ENCODE measurements around the gene P2RY8. TPM values are rescaled to one million over a fixed set of nuclear protein-coding genes. Genes with fewer than 3 reads are reported as not detected.
"Not testable (repeated sequence)": the region's sequence is repeated elsewhere in the genome, so short reads cannot be mapped to it uniquely, and the experiment has no call there.

The P2RY8 gene
- total RNA-seq, 4 donors from 2014 or later: 0.81 to 2.7 (median 1.8) TPM

- ATAC-seq: no peak
- Histone ChIP-seq H3K4me3 (no peak overlapping the region), H3K9me3 (peaks cover 0 to 31% (median 0%) of the 10 kb centered on the region in 3 donors), H3K36me3 (no peaks in the 10 kb centered on the region), H3K27me3 (no peaks in the 10 kb centered on the region), H3K4me1 (no peaks in the 10 kb centered on the region), H3K27ac (no peak overlapping the region)
- TF ChIP-seq, protein P1, sequence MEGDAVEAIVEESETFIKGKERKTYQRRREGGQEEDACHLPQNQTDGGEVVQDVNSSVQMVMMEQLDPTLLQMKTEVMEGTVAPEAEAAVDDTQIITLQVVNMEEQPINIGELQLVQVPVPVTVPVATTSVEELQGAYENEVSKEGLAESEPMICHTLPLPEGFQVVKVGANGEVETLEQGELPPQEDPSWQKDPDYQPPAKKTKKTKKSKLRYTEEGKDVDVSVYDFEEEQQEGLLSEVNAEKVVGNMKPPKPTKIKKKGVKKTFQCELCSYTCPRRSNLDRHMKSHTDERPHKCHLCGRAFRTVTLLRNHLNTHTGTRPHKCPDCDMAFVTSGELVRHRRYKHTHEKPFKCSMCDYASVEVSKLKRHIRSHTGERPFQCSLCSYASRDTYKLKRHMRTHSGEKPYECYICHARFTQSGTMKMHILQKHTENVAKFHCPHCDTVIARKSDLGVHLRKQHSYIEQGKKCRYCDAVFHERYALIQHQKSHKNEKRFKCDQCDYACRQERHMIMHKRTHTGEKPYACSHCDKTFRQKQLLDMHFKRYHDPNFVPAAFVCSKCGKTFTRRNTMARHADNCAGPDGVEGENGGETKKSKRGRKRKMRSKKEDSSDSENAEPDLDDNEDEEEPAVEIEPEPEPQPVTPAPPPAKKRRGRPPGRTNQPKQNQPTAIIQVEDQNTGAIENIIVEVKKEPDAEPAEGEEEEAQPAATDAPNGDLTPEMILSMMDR (IDR thresholded peaks at IDR 0.05): no peak
- WGBS, 2 donors (ENCODE audit: low coverage in 1 of 2): 76 to 83% methylated on average over 3 of the region's 3 CpGs
These were observed 15.1 kb upstream of the P2RY8 start for GRCh38 chrX:1551959-1552546.

- WGBS, 2 donors (ENCODE audit: low coverage in 1 of 2): 57 to 65% methylated on average over 4 to 7 of the region's 18 CpGs
- H3K4me1 ChIP-seq: no peaks in the 10 kb centered on the region
- TF ChIP-seq, protein P1 (IDR thresholded peaks at IDR 0.05): no peak
- no peak for TF ChIP-seq EP300 (IDR thresholded peaks at IDR 0.05)
- TF ChIP-seq POLR2A (IDR thresholded peaks at IDR 0.05): no peak
- no peak for TF ChIP-seq POLR2AphosphoS5 (IDR thresholded peaks at IDR 0.05)
- no peak overlapping the region for H3K4me3 ChIP-seq
- peak overlapping the region in 2 of 4 donors; percentile 9 to 28 for H3K27ac ChIP-seq
- no peak for ATAC-seq
- no peaks in the 10 kb centered on the region for H3K27me3 ChIP-seq
- H3K9me3 ChIP-seq: peaks cover 0 to 8% (median 0%) of the 10 kb centered on the region in 3 donors
- no peaks in the 10 kb centered on the region for H3K36me3 ChIP-seq
These were observed 9.8 kb upstream of the P2RY8 start for GRCh38 chrX:1546691-1547251.

DNA sequence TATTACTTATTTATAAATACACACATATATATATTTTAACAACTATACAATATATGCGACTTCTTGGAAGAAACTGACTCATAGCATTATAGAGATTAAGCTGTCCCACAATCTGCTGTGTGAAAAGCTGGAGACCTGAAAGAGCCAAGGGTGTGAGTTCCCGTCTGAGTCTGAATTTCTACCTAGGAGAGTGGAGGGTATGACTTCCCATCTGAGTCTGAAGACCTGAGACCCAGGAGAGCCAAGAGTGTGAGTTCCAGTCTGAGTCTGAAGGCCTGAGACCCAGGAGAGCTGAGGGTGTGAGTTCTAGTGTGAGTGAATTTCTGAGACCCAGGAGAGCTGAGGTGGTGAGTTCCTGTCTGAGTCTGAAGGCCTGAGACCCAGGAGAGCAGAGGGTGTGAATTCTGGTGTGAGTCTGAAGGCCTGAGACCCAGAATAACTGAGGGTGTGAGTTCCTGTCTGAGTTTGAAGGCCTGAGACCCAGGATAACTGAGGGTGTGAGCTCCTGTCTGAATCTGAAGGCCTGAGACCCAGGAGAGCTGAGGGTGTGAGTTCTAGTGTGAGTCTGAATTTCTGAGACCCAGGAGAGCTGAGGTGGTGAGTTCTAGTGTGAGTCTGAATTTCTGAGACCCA is 8.9 kb upstream of the P2RY8 start:
- Histone ChIP-seq H3K36me3 (no peaks in the 10 kb centered on the region), H3K4me1 (no peaks in the 10 kb centered on the region), H3K27ac (no peak overlapping the region), H3K9me3 (peaks cover 0 to 8% (median 0%) of the 10 kb centered on the region in 3 donors), H3K4me3 (no peak overlapping the region), H3K27me3 (no peaks in the 10 kb centered on the region)
- TF ChIP-seq, protein P1 (IDR thresholded peaks at IDR 0.05): no peak
- TF ChIP-seq POLR2A (IDR thresholded peaks at IDR 0.05) (no peak), POLR2AphosphoS5 (IDR thresholded peaks at IDR 0.05) (no peak), EP300 (IDR thresholded peaks at IDR 0.05) (no peak)
- no peak for ATAC-seq
- WGBS, 2 donors (ENCODE audit: low coverage in 1 of 2): 77 to 86% methylated on average over 2 of the region's 2 CpGs

- no peak for ATAC-seq
- Histone ChIP-seq H3K27me3 (no peaks in the 10 kb centered on the region), H3K4me1 (no peaks in the 10 kb centered on the region), H3K4me3 (no peak overlapping the region), H3K9me3 (peaks cover 0 to 8% (median 0%) of the 10 kb centered on the region in 3 donors), H3K27ac (no peak overlapping the region), H3K36me3 (no peaks in the 10 kb centered on the region)
- TF ChIP-seq, protein P1 (IDR thresholded peaks at IDR 0.05): no peak
- no peak for TF ChIP-seq POLR2A (IDR thresholded peaks at IDR 0.05)
- no peak for TF ChIP-seq POLR2AphosphoS5 (IDR thresholded peaks at IDR 0.05)
- no peak for TF ChIP-seq EP300 (IDR thresholded peaks at IDR 0.05)
- 77 to 92% methylated on average over 8 to 10 of the region's 22 CpGs for WGBS, 2 donors (ENCODE audit: low coverage in 1 of 2)
These were observed 6.2 kb upstream of the P2RY8 start for GRCh38 chrX:1542994-1543725.

GRCh38 chrX:1539146-1539545 is 2.2 kb upstream of the P2RY8 start:
- not testable (repeated sequence) for H3K9me3 ChIP-seq, H3K27ac ChIP-seq, ATAC-seq, H3K4me3 ChIP-seq, H3K4me1 ChIP-seq, H3K36me3 ChIP-seq
- WGBS, 2 donors (ENCODE audit: low coverage in 1 of 2): 91 to 94% methylated on average over 10 to 14 of the region's 14 CpGs
- peaks cover 12% of the 10 kb centered on the region for H3K27me3 ChIP-seq

DNA sequence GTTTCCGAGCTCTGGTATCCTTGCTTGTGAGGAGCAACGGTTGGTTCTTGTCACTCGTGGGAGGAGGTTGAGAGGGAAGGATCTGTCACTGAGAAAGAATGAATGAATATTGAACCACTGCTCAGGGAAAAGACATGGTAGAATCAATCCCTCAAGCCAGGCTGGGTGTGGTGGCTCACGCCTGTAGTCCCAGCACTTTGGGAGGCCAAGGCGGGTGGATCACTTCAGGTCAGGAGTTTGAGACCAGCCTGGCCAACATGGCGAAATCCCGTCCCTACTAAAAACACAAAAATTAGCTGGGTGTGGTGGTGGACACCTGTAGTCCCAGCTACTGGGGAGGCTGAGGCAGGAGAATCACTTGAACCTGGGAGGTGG is 718 bp upstream of the P2RY8 start:
- 60 to 86% methylated on average over 2 to 6 of the region's 7 CpGs for WGBS, 2 donors (ENCODE audit: low coverage in 1 of 2)

More for the DNA sequence above, 718 bp upstream of the P2RY8 start:
- peak overlapping the region in 2 of 4 donors; percentile 11 to 52 for H3K27ac ChIP-seq
- H3K4me1 ChIP-seq, H3K36me3 ChIP-seq, H3K4me3 ChIP-seq, H3K9me3 ChIP-seq, ATAC-seq: not testable (repeated sequence)
- H3K27me3 ChIP-seq: peaks cover 12% of the 10 kb centered on the region

Data from gastroesophageal sphincter (tissue), 4 donors.